PC-3 (cell line): Measurements from ENCODE around the gene OCA2. TPM values are rescaled to one million over a fixed set of nuclear protein-coding genes. Genes with fewer than 3 reads are reported as not detected.

ENCODE experiments used
- ATAC-seq: fragments of 200-7000 bp; cut with Tn5 transposase; 2 replicates; pipeline ENCODE4 v1.9.1; 2020; ENCODE audit warnings: mild to moderate bottlenecking, moderate library complexity
- BruUV-seq: library from RNA; stranded (reverse); fragments of 400-500 nt; replicated peaks from 2 replicates; lab custom pipeline; 2021; lab: Mats Ljungman, UMichigan
- CTCF ChIA-PET: fragments of 300-600 bp; sonication (Branson Sonifier 250); formaldehyde crosslinking; loops from one replicate; lab custom pipeline; 2022; ENCODE audit warnings: antibody characterized with exemption; lab: Charles Lee
- POLR2A ChIA-PET: fragments of 300-600 bp; sonication (Branson Sonifier 250); formaldehyde crosslinking; loops from one replicate; lab custom pipeline; 2022; ENCODE audit warnings: antibody characterized with exemption; ENCODE audit not compliant: unreplicated experiment; lab: Charles Lee
- DNase-seq: peaks from one replicate; pipeline ENCODE4 v3.0.0-alpha.2; 2015
- H2AFZ ChIP-seq: fragments of 300-600 bp; sonication (generic); 2 replicates; pipeline ENCODE4 v1.6.0; 2016; ENCODE audit warnings: antibody characterized with exemption, low read length
- H3F3A ChIP-seq: fragments of 300-600 bp; sonication (generic); one replicate; pipeline ENCODE4 v1.6.0; 2017; ENCODE audit warnings: antibody characterized with exemption, low read length, control low read depth, mild to moderate bottlenecking; ENCODE audit not compliant: unreplicated experiment
- H3K27ac ChIP-seq: fragments of 300-600 bp; sonication (generic); 2 replicates; pipeline ENCODE4 v1.5.1; 2016; ENCODE audit warnings: mild to moderate bottlenecking, low read length
- H3K27me3 ChIP-seq: fragments of 300-600 bp; sonication (generic); 2 replicates; pipeline ENCODE4 v1.6.1; 2016; ENCODE audit warnings: low read length, mixed read lengths
- H3K36me3 ChIP-seq: fragments of 300-600 bp; sonication (generic); 2 replicates; pipeline ENCODE4 v1.6.1; 2016; ENCODE audit warnings: low read depth, mixed run types, low read length, mixed read lengths
- H3K4me1 ChIP-seq: fragments of 300-600 bp; sonication (generic); 2 replicates; pipeline ENCODE4 v1.5.1; 2016; ENCODE audit warnings: low read length; ENCODE audit not compliant: insufficient read depth
- H3K4me2 ChIP-seq: fragments of 300-600 bp; sonication (generic); 2 replicates; pipeline ENCODE4 v1.6.0; 2016; ENCODE audit warnings: low read length
- H3K4me3 ChIP-seq: fragments of 300-600 bp; sonication (generic); 2 replicates; pipeline ENCODE4 v1.5.1; 2016; ENCODE audit warnings: mild to moderate bottlenecking, low read length, mixed read lengths
- H3K79me2 ChIP-seq: fragments of 300-600 bp; sonication (generic); 2 replicates; pipeline ENCODE4 v1.6.1; 2017; ENCODE audit warnings: low read length, mixed read lengths
- H3K9ac ChIP-seq: fragments of 300-600 bp; sonication (generic); 2 replicates; pipeline ENCODE4 v1.6.0; 2016; ENCODE audit warnings: mild to moderate bottlenecking, low read length
- H3K9me2 ChIP-seq: fragments of 300-600 bp; sonication (generic); replicated peaks from 2 replicates; pipeline ENCODE4 v1.6.1; 2016; ENCODE audit warnings: mixed run types, low read length, mixed read lengths
- H3K9me3 ChIP-seq: fragments of 300-600 bp; sonication (generic); 2 replicates; pipeline ENCODE4 v1.6.1; 2016; ENCODE audit warnings: low read length, mixed read lengths
- H4K20me1 ChIP-seq: fragments of 300-600 bp; sonication (generic); 2 replicates; pipeline ENCODE4 v1.6.1; 2016; ENCODE audit warnings: low read length, mixed read lengths
- EZH2 ChIP-seq: fragments of 300-600 bp; sonication (generic); IDR thresholded peaks from one replicate; pipeline ENCODE4 v1.6.1; 2017; ENCODE audit warnings: antibody characterized with exemption, mild to moderate bottlenecking, low read length; ENCODE audit not compliant: unreplicated experiment
- EZH2phosphoT487 ChIP-seq: fragments of 300-600 bp; sonication (generic); IDR thresholded peaks from 2 replicates; pipeline ENCODE4 v1.6.1; 2018; ENCODE audit warnings: mild to moderate bottlenecking, antibody characterized with exemption, low read length, borderline replicate concordance
- intact Hi-C: fragments of 100-400 bp; cut with micrococcal nuclease; formaldehyde crosslinking; loops from 2 replicates; pipeline ENCODE4 v1.9.0; 2023
- total RNA-seq: library from RNA; depleted of rRNA; stranded (reverse); fragments of >200 nt; gene quantifications from 2 replicates; pipeline ENCODE4 v1.2.3, GENCODE V29; 2014
- TF ChIP-seq, protein P1 (sequence below): fragments of 300-600 bp; sonication (generic); conservative IDR thresholded peaks from 2 replicates; pipeline ENCODE4 v1.5.1; 2017; ENCODE audit warnings: antibody characterized with exemption, low read depth, mild to moderate bottlenecking, low read length

OCA2 gene
- total RNA-seq, 1 experiment from 2014 or later: not detected

DNA sequence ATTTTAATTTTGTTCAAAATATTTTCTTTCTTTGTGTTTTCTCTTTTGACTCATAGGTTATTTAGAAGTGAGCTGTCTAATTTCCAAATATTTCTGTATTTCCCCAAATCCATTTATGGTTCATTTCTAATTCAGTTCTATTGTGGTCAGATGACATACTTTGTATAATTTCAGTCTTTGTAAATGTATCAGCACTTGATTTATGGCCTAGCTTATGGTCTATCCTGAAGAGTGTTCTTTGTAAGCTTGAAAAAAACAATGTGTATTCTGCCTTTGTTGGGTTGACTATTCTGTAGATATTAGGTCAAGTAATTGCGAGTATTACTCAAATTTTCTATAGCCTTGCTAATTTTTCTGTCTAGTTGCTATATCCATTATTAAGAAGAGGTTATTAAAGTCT is 311.2 kb downstream of the OCA2 start:
- DNase-seq (no peak), ATAC-seq (no peak)
- peaks cover 26% of the 10 kb centered on the region; the same call in 1 of the 2 replicates for H3K9me3 ChIP-seq
- no peak overlapping the region for H3K4me3 ChIP-seq
- TF ChIP-seq, protein P1, sequence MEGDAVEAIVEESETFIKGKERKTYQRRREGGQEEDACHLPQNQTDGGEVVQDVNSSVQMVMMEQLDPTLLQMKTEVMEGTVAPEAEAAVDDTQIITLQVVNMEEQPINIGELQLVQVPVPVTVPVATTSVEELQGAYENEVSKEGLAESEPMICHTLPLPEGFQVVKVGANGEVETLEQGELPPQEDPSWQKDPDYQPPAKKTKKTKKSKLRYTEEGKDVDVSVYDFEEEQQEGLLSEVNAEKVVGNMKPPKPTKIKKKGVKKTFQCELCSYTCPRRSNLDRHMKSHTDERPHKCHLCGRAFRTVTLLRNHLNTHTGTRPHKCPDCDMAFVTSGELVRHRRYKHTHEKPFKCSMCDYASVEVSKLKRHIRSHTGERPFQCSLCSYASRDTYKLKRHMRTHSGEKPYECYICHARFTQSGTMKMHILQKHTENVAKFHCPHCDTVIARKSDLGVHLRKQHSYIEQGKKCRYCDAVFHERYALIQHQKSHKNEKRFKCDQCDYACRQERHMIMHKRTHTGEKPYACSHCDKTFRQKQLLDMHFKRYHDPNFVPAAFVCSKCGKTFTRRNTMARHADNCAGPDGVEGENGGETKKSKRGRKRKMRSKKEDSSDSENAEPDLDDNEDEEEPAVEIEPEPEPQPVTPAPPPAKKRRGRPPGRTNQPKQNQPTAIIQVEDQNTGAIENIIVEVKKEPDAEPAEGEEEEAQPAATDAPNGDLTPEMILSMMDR: no peak
- TF ChIP-seq EZH2 (no peak), EZH2phosphoT487 (no peak)
- H3F3A ChIP-seq: no peaks in the 10 kb centered on the region
- H3K4me1 ChIP-seq: no peaks in the 10 kb centered on the region
- no peak overlapping the region for H2AFZ ChIP-seq
- H3K27me3 ChIP-seq: no peaks in the 10 kb centered on the region
- H3K9me2 ChIP-seq: no peaks in the 10 kb centered on the region
- POLR2A ChIA-PET: no interaction called here
- no peaks in the 10 kb centered on the region for H3K36me3 ChIP-seq
- BruUV-seq: no TSS peak
- no peaks in the 10 kb centered on the region for H3K79me2 ChIP-seq
- H4K20me1 ChIP-seq: no peaks in the 10 kb centered on the region
- intact Hi-C loops: no loop called here
- CTCF ChIA-PET: no interaction called here
- no peak overlapping the region for H3K27ac ChIP-seq
- no peak overlapping the region for H3K9ac ChIP-seq
- H3K4me2 ChIP-seq: no peak overlapping the region

DNA sequence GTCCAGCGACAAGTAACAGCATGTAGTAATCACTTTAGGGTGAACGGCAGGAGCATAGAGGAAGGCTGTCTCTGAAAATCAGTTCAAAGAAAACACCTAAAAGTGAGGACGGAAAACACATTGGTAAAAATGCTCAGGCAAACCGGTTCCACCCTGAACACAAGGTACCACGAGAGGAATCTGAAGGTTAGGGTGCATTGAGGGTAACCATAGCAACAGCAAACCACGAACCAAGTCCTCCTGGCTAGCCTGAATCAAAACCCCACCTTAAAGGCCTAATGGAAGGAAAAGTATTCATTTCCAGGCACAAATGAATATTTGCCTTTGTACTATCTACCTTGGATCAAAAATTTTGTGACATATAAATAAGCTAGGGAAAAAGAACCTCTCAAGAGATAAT is 315.0 kb downstream of the OCA2 start:
- Histone ChIP-seq H3F3A (no peaks in the 10 kb centered on the region), H3K4me2 (no peak overlapping the region), H3K36me3 (no peaks in the 10 kb centered on the region), H3K27me3 (no peaks in the 10 kb centered on the region), H3K27ac (no peak overlapping the region), H3K9me3 (0 out of 2 replicates have a peak, but pooled peaks cover 26% of the 10 kb centered on the region), H3K4me3 (no peak overlapping the region), H2AFZ (no peak overlapping the region), H3K4me1 (no peaks in the 10 kb centered on the region), H3K79me2 (no peaks in the 10 kb centered on the region), H3K9me2 (no peaks in the 10 kb centered on the region), H4K20me1 (no peaks in the 10 kb centered on the region), H3K9ac (no peak overlapping the region)
- ChIA-PET CTCF (no interaction called here), POLR2A (no interaction called here)
- DNase-seq: no peak
- intact Hi-C loops: no loop called here
- no TSS peak for BruUV-seq
- ATAC-seq: no peak
- no peak for TF ChIP-seq EZH2phosphoT487
- TF ChIP-seq, protein P1: no peak
- TF ChIP-seq EZH2: no peak

DNA sequence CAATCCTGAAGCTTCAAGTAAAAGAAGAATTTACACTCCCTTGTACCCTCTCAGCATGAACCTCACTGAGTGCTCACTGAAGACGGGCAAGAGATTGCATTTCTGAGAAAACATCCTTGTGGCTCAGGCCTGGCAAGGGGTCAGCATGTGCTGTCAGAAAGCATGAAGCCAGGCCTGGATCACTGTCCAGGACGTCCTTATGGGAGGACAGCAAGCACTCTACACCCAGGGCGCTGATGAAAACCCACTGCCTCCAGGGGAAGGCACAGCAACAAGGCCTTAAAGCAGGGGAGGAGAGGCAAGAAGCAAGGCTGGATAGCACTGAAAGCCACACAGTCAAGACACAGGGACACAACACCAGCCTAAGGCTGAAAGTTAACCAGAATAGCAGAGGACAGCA is 315.4 kb downstream of the OCA2 start:
- ChIA-PET POLR2A (no interaction called here), CTCF (no interaction called here)
- Histone ChIP-seq H2AFZ (no peak overlapping the region), H3K9me2 (no peaks in the 10 kb centered on the region), H3K4me2 (no peak overlapping the region), H3F3A (no peaks in the 10 kb centered on the region), H3K9me3 (0 out of 2 replicates have a peak, but pooled peaks cover 22% of the 10 kb centered on the region), H3K27ac (no peak overlapping the region), H3K36me3 (no peaks in the 10 kb centered on the region), H3K79me2 (no peaks in the 10 kb centered on the region), H3K4me1 (no peaks in the 10 kb centered on the region), H4K20me1 (no peaks in the 10 kb centered on the region), H3K4me3 (no peak overlapping the region), H3K27me3 (no peaks in the 10 kb centered on the region), H3K9ac (no peak overlapping the region)
- no peak for ATAC-seq
- BruUV-seq: no TSS peak
- TF ChIP-seq EZH2phosphoT487 (no peak), EZH2 (no peak)
- TF ChIP-seq, protein P1: no peak
- no peak for DNase-seq
- intact Hi-C loops: no loop called here
